GM12892 (cell line): ENCODE results near the gene FBXO8. TPM values are rescaled to one million over a fixed set of nuclear protein-coding genes. Genes with fewer than 3 reads are reported as not detected.

Source experiments
- DNase-seq: peaks from one replicate; pipeline ENCODE4 v3.0.0; 2011; ENCODE audit not compliant: insufficient read length
- FAIRE-seq: peaks from 2 replicates; lab custom pipeline; 2011; peaks lifted over from hg19 to GRCh38; lab: Jason Lieb, UNC
- POLR2A ChIP-seq: IDR thresholded peaks from 2 replicates; pipeline ENCODE4 v1.6.1; 2011; ENCODE audit warnings: low read depth, low read length, control low read depth
- POLR2AphosphoS5 ChIP-seq: IDR thresholded peaks from 2 replicates; pipeline ENCODE4 v1.6.1; 2011; ENCODE audit warnings: low read depth, low read length, control low read depth
- TAF1 ChIP-seq: IDR thresholded peaks from 2 replicates; pipeline ENCODE4 v1.6.1; 2011; ENCODE audit warnings: low read depth, mild to moderate bottlenecking, control low read depth, low read length, borderline replicate concordance
- polyA plus RNA-seq: library from polyadenylated mRNA; unstranded; fragments of >200 nt; gene quantifications from one replicate; pipeline ENCODE4 v1.2.1, GENCODE V29; 2012; ENCODE audit warnings: missing spikeins, inconsistent platforms; ENCODE audit not compliant: missing spikeins

Gene FBXO8
- polyA plus RNA-seq: 15.2 TPM

- peak; percentile 33 for FAIRE-seq
- TF ChIP-seq POLR2AphosphoS5: peak; percentile 62
- TF ChIP-seq TAF1: 0 out of 2 replicates have a peak, but pooled peaks have one; percentile 40
- TF ChIP-seq POLR2A: peak; percentile 73
Observed at GRCh38 chr4:174283507-174284471, at the start of gene FBXO8, which contains the start of gene CEP44. FBXO8 (minus strand) TSS chr4:174283667; CDS start chr4:174263092, 20,575 bp downstream. CEP44 (plus strand) TSS chr4:174283911; CDS start chr4:174299122, 15,211 bp downstream.

DNA sequence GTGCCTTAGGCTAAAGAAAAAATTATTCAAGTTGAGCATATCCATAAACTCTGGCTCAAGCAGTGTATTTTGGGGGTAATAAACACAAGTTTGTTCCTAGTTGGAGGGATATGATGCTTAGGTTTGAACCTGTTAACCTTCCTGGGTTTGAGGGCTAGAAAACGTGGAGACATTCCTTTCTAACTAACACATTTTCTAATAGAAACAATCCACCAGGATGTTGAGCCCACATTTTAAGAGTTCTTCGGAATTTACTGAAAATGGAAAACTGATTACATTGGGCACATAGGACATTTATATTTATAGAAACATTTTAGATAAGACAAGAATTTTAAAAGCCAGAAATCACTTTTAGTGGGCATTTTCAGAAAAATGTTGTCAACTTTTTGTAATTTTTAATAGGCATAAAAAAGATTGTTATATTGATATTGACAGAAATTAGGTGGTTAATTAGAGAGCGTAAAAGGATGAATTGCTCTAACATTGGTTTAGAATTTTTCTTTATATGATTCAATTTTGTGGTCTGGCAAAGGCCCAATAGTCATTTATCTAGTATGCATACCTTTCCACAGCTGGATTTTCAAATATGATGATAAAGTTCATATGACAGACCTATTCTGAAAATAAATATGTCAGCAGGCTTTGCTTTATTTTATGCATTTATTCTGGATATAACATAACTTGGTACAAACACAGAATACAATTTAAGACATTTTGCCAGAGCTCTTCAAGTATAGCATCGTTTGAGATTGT lies 49.5 kb upstream of the FBXO8 start:
- FAIRE-seq (no peak), DNase-seq (no peak)
- TF ChIP-seq POLR2AphosphoS5: no peak
- TF ChIP-seq POLR2A: no peak
- TF ChIP-seq TAF1: no peak

More at GRCh38 chr4:174283507-174284471, at the start of gene FBXO8, which contains the start of gene CEP44:
- peak; percentile 19 for DNase-seq

- TF ChIP-seq POLR2A (no peak), POLR2AphosphoS5 (no peak), TAF1 (no peak)
- FAIRE-seq (no peak), DNase-seq (no peak)
Observed at GRCh38 chr4:174324725-174325124, 41.3 kb upstream of the FBXO8 start.

DNA sequence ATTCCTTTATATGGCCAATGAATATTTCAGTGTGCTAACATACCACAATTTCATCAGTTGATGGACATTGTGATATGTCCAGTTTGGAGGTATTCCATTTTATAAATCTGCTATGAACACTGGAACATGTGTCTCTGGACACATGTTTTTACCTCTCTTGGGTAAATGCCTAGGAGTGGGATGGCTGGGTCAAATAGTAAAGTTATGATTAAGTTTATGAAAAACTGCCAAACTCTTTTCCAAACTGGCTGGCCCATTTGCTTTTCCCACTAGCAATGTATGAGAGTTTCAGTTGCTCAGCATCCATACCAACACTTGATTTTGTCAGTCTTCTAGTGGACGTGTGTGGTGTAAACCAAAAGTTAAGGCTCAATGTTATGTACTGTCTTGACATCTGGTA lies 40.8 kb upstream of the FBXO8 start:
- no peak for TF ChIP-seq POLR2A
- no peak for TF ChIP-seq POLR2AphosphoS5
- TF ChIP-seq TAF1: no peak
- FAIRE-seq: no peak

GRCh38 chr4:174320494-174321199 lies 37.2 kb upstream of the FBXO8 start:
- FAIRE-seq (no peak), DNase-seq (no peak)
- TF ChIP-seq POLR2AphosphoS5: no peak
- no peak for TF ChIP-seq POLR2A
- TF ChIP-seq TAF1: no peak

More for the DNA sequence above, 40.8 kb upstream of the FBXO8 start:
- DNase-seq: no peak

DNA sequence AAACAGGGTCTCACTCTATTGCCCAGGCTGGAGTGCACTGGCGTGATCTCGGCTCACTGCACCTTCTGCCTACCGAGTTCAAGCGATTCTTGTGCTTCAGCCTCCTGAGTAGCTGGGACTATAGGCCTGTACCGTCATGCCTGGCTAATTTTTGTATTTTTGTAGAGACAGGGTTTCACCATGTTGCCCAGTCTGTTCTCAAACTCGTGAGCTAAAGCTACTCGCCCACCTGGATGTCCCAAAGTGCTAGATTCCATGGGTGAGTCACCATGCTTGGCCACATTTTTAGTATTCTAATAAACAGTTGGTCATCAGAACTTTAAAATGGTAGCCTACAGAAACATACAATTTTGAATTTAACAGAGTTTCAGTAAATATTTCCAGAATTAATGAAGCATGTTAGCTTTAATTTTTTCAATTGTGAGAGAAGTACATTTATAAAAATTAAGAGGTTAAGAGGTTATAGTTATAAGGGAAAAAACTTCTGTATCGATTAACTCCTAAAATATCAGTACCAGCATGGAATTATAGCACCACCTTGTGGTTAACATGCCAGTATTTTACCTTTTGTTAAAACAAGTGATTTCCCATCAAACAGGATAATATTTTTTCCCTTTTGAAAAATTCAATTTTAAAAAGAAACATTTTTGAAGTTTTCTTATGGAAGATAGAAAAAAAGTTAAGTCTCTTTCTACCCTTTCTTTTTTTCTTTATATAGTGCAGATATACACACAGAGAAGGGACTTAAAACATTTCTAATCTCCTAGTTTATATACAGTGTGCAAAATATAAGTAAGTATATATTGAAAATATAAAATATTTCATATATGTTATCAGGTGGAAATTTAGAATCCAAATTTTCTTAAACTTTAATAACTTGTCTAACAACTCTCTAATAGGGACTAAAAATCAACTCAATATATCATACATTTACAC lies 35.6 kb upstream of the FBXO8 start:
- DNase-seq (no peak), FAIRE-seq (peak; percentile 86)
- TF ChIP-seq TAF1: no peak
- TF ChIP-seq POLR2A: no peak
- TF ChIP-seq POLR2AphosphoS5: no peak

DNA sequence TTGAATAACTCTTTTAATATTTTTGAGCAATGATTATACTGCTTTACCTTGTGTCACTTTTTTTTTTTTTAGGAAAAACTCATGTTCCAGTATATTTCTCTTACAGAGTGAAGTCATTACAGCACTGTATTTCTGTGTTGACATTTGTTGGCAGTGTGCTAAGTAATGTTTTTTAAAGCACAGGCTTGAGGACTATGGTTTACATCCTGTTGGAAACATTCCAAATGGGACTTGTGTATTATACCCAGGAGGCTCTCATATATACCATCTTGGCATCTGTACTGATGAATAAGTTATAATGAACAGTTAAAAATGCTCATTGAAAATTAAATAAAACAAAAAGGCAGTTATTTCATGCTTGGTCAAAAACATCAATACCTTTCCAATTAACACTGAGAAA lies 34.1 kb upstream of the FBXO8 start:
- no peak for FAIRE-seq
- no peak for DNase-seq
- TF ChIP-seq POLR2AphosphoS5 (no peak), POLR2A (no peak), TAF1 (no peak)

DNA sequence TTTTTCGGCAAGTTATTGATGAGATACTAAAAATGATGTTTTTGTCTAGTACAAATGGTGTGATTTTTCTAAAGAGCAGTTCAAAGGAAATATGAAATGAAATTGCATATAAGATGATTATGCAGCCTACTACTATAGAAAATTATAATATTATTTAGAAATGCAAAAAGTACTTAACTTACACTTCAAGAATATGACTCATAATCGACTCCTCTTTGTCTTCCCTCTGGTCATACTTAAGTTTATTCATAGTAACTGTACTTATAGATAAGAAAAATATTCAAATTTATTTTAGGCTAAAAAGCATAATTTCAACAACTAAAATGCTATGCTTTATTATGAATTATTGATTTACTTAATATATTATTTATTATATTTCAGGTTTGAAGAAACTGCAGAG lies 33.5 kb upstream of the FBXO8 start:
- TF ChIP-seq TAF1 (no peak), POLR2AphosphoS5 (no peak), POLR2A (no peak)
- DNase-seq (no peak), FAIRE-seq (no peak)

- DNase-seq (no peak), FAIRE-seq (no peak)
- TF ChIP-seq TAF1: no peak
- TF ChIP-seq POLR2AphosphoS5: no peak
- no peak for TF ChIP-seq POLR2A
Observed at GRCh38 chr4:174316546-174316945, 33.1 kb upstream of the FBXO8 start.

GRCh38 chr4:174314770-174315169 lies 31.3 kb upstream of the FBXO8 start:
- FAIRE-seq (no peak), DNase-seq (no peak)
- TF ChIP-seq TAF1 (no peak), POLR2A (no peak), POLR2AphosphoS5 (no peak)
